ENCODE data around the gene GCH1. TPM values are rescaled to one million over a fixed set of nuclear protein-coding genes. Genes with fewer than 3 reads are reported as not detected.

GCH1 gene
- total RNA-seq, 1 donor from 2014 or later, result 1.7 TPM

DNA sequence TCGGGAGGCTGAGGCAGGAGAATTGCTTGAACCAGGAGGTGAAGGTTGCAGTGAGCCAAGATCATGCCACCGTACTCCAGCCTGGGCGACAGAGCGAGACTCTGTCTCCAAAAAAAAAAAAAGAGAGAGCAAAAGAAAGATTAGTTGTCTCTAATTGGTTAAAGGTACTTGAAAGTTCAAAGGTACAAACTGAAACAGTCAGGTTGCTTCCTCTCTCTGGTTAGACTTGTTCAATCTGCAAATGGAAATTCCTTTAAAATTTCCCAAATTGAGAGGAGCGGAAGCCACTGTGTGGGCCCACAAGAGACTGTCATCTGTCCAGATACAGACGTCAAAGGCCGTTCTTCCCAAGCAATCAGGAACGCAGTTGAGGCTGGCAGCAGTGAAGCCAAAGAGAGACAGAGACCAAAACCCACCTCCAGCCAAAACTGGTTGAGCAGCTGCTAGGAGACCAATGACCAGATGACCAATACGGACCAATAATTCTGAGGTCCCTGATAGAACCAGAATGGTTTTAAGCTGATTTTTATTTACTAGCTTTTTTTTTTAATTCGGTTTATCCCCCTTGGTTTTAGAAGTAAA lies 63.6 kb downstream of the GCH1 start:
- no peak for DNase-seq
- H3K9me3 ChIP-seq (replicated peaks), result no peaks in the 10 kb centered on the region
- no peaks in the 10 kb centered on the region for H3K36me3 ChIP-seq
- TF ChIP-seq, protein P1, sequence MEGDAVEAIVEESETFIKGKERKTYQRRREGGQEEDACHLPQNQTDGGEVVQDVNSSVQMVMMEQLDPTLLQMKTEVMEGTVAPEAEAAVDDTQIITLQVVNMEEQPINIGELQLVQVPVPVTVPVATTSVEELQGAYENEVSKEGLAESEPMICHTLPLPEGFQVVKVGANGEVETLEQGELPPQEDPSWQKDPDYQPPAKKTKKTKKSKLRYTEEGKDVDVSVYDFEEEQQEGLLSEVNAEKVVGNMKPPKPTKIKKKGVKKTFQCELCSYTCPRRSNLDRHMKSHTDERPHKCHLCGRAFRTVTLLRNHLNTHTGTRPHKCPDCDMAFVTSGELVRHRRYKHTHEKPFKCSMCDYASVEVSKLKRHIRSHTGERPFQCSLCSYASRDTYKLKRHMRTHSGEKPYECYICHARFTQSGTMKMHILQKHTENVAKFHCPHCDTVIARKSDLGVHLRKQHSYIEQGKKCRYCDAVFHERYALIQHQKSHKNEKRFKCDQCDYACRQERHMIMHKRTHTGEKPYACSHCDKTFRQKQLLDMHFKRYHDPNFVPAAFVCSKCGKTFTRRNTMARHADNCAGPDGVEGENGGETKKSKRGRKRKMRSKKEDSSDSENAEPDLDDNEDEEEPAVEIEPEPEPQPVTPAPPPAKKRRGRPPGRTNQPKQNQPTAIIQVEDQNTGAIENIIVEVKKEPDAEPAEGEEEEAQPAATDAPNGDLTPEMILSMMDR (IDR thresholded peaks at IDR 0.05; ENCODE audit: borderline replicate concordance), result no peak
- H3K27ac ChIP-seq (replicated peaks), result no peak overlapping the region
- no peak overlapping the region for H3K4me3 ChIP-seq
- H3K27me3 ChIP-seq (ENCODE audit: low read depth), result no peaks in the 10 kb centered on the region
- no peaks in the 10 kb centered on the region for H3K4me1 ChIP-seq
- intact Hi-C loops (cut with micrococcal nuclease), result no loop called here

DNA sequence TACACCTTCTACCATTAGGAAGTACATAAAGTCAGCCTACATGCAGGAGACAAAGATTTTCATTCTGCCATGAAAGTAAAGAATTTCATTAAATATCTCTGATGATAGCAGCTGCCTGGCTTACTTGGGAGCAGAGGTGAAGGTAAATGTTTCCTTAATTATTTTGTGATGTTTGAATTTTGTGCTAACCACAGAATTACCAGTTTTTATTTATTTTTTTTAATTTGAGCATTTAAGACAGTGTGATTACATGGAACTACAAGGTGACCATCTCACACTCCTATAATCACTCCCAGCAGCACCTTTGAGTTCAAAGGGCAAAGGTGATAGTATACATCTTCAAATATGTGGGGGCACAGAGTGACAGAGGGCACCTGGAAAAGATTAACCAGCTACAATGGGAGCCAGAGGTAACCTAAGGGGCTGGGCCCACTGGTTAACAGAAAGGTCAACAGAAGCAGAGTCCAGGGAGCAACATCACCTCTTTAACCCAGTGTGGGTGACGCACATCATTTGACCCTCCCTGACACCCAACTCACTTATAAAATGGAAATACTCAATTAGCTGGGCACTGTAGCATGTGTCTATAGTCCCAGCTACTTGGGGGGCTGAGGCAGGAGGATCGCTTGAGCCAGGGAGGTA lies 65.0 kb downstream of the GCH1 start:
- H3K4me3 ChIP-seq, result no peak overlapping the region
- TF ChIP-seq, protein P1 (IDR thresholded peaks at IDR 0.05; ENCODE audit: borderline replicate concordance), result no peak
- no peaks in the 10 kb centered on the region for H3K9me3 ChIP-seq (replicated peaks)
- no peak overlapping the region for H3K27ac ChIP-seq (replicated peaks)
- no peak for DNase-seq
- H3K27me3 ChIP-seq (ENCODE audit: low read depth), result no peaks in the 10 kb centered on the region
- H3K36me3 ChIP-seq, result no peaks in the 10 kb centered on the region
- no peaks in the 10 kb centered on the region for H3K4me1 ChIP-seq
- intact Hi-C loops (cut with micrococcal nuclease), result no loop called here

DNA sequence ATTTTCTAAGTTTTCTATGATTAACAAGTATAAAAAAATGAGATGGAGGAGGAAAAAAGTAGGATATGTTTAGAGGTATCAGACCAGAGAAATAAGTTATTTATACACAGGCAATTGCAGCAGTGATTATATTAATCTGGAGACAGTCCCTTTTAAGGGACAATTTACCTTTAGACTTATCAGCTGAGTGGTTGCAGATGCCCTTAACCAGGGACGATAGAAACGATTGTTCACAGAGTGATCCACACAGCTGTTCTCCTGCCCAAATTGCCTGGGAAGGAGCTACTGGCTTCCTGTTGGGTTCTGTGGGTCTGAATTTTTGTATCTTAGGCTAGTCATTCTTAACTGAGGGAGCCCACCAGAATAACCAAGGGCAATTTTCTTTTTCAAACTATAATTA lies 66.4 kb downstream of the GCH1 start:
- H3K36me3 ChIP-seq, result no peaks in the 10 kb centered on the region
- TF ChIP-seq, protein P1 (IDR thresholded peaks at IDR 0.05; ENCODE audit: borderline replicate concordance), result no peak
- DNase-seq, result no peak
- H3K27me3 ChIP-seq (ENCODE audit: low read depth), result no peaks in the 10 kb centered on the region
- intact Hi-C loops (cut with micrococcal nuclease), result no loop called here
- no peaks in the 10 kb centered on the region for H3K9me3 ChIP-seq (replicated peaks)
- no peak overlapping the region for H3K27ac ChIP-seq (replicated peaks)
- no peak overlapping the region for H3K4me3 ChIP-seq
- no peaks in the 10 kb centered on the region for H3K4me1 ChIP-seq

DNA sequence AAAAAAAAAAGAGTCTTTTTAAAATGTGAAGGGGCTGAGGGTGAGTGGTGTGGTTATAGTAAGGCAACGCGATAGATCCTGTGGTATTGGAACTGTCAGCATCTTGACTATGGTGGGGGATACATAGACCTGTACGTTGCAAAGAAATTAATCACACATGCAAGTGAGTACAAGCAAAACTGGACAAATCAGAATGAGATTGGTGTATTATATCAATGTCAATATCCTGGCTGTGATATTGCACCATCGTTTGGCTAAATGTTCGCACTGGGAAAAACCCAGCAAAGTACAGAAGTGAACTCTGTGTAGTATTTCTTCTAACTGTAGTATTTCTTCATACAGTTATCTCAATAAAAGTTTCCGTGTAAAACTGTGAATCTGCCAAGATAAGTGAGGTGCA lies 67.9 kb downstream of the GCH1 start:
- no peaks in the 10 kb centered on the region for H3K4me1 ChIP-seq
- no peak overlapping the region for H3K27ac ChIP-seq (replicated peaks)
- intact Hi-C loops (cut with micrococcal nuclease), result no loop called here
- peaks cover 3% of the 10 kb centered on the region for H3K9me3 ChIP-seq (replicated peaks)
- DNase-seq, result no peak
- no peaks in the 10 kb centered on the region for H3K27me3 ChIP-seq (ENCODE audit: low read depth)
- H3K4me3 ChIP-seq, result no peak overlapping the region
- no peaks in the 10 kb centered on the region for H3K36me3 ChIP-seq
- TF ChIP-seq, protein P1 (IDR thresholded peaks at IDR 0.05; ENCODE audit: borderline replicate concordance), result no peak

DNA sequence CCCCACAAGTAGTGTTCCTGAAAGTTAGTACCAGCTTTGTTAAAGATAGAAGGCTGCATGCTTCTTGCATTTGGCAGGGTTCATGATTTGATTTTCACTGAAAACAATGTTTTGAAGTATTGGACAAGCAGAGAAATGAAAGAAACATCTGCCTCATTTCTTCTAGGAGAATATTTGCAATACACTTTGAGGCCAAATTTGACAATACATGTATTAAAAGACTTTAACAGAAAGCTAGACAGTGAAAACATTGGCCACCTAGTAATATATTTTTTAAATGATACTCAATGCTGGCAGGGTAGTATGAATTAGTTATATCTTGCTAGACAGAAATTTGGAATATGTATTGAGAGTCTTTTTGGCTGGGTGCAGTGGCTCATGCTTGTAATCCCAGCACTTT lies 68.5 kb downstream of the GCH1 start:
- no peak overlapping the region for H3K4me3 ChIP-seq
- TF ChIP-seq, protein P1 (IDR thresholded peaks at IDR 0.05; ENCODE audit: borderline replicate concordance), result no peak
- no peaks in the 10 kb centered on the region for H3K27me3 ChIP-seq (ENCODE audit: low read depth)
- H3K36me3 ChIP-seq, result no peaks in the 10 kb centered on the region
- H3K4me1 ChIP-seq, result no peaks in the 10 kb centered on the region
- H3K27ac ChIP-seq (replicated peaks), result no peak overlapping the region
- H3K9me3 ChIP-seq (replicated peaks), result peaks cover 3% of the 10 kb centered on the region
- DNase-seq, result no peak
- intact Hi-C loops (cut with micrococcal nuclease), result no loop called here

All from left ventricle myocardium inferior (tissue), 1 donor.